Ramos (cell line): ENCODE results near the gene CASR.

Experiments
- in situ Hi-C: fragments of 300-500 bp; cut with MboI; formaldehyde crosslinking; loops from one replicate; pipeline ENCODE4 v1.14.3; 2022; ENCODE audit warnings: low sequenced_read_pairs; ENCODE audit not compliant: unreplicated experiment

CASR gene

GRCh38 chr3:122298239-122298638 is 114.8 kb downstream of the CASR start:
- in situ Hi-C loops = no loop called here

GRCh38 chr3:122299215-122299614 is 115.7 kb downstream of the CASR start:
- in situ Hi-C loops = no loop called here

GRCh38 chr3:122299872-122300460 is 116.5 kb downstream of the CASR start:
- in situ Hi-C loops = no loop called here

GRCh38 chr3:122301063-122301462 is 117.6 kb downstream of the CASR start:
- in situ Hi-C loops = no loop called here

- in situ Hi-C loops = no loop called here
These were observed 122.6 kb downstream of the CASR start for GRCh38 chr3:122305818-122306621.

- in situ Hi-C loops = no loop called here
These were observed 123.1 kb downstream of the CASR start for GRCh38 chr3:122306622-122306953.

- in situ Hi-C loops = no loop called here
These were observed 123.7 kb downstream of the CASR start for GRCh38 chr3:122307094-122307687.

GRCh38 chr3:122307976-122308375 is 124.5 kb downstream of the CASR start:
- in situ Hi-C loops = no loop called here

GRCh38 chr3:122310361-122310760 is 126.9 kb downstream of the CASR start:
- in situ Hi-C loops = no loop called here

- in situ Hi-C loops = no loop called here
These were observed 129.4 kb downstream of the CASR start for GRCh38 chr3:122312826-122313225.

- in situ Hi-C loops = no loop called here
These were observed 129.8 kb downstream of the CASR start for GRCh38 chr3:122313281-122313680.

- in situ Hi-C loops = no loop called here
These were observed 130.9 kb downstream of the CASR start for GRCh38 chr3:122314228-122314876.

GRCh38 chr3:122315619-122316018 is 132.2 kb downstream of the CASR start:
- in situ Hi-C loops = no loop called here

GRCh38 chr3:122316368-122316767 is 132.9 kb downstream of the CASR start:
- in situ Hi-C loops = no loop called here

- in situ Hi-C loops = no loop called here
These were observed 135.2 kb downstream of the CASR start for GRCh38 chr3:122318620-122319019.

- in situ Hi-C loops = no loop called here
These were observed 138.9 kb downstream of the CASR start for GRCh38 chr3:122322095-122323075.

GRCh38 chr3:122324871-122325323 is 141.4 kb downstream of the CASR start, which contains the start of gene CSTA:
Gene CSTA (plus strand): TSS chr3:122325248. CDS start chr3:122325293, 45 bp downstream.
- in situ Hi-C loops = no loop called here

- in situ Hi-C loops = no loop called here
These were observed 142.3 kb downstream of the CASR start for GRCh38 chr3:122325769-122326168.

- in situ Hi-C loops = no loop called here
These were observed 148.4 kb downstream of the CASR start for GRCh38 chr3:122331886-122332285.

GRCh38 chr3:122332551-122332950 is 149.1 kb downstream of the CASR start:
- in situ Hi-C loops = no loop called here
